Measurements from ENCODE around the gene MYH6. TPM values are rescaled to one million over a fixed set of nuclear protein-coding genes. Genes with fewer than 3 reads are reported as not detected.

MYH6 gene
- total RNA-seq, 1 experiment from 2014 or later: 0.07 TPM

GRCh38 chr14:23416801-23417200 is 8.7 kb upstream of the MYH6 start:
- Histone ChIP-seq H2AFZ (ENCODE audit: low read length) (no peak overlapping the region), H4K91ac (ENCODE audit: insufficient read length, low read depth, low read length) (no peak overlapping the region), H4K8ac (replicated peaks; ENCODE audit: insufficient read length, low read depth, low read length) (no peak overlapping the region), H3K79me1 (ENCODE audit: insufficient read depth, low read depth, low read length, poor library complexity, severe bottlenecking) (no peaks in the 10 kb centered on the region), H2BK12ac (ENCODE audit: insufficient read length, low read depth, low read length) (no peak overlapping the region), H3K4me1 (ENCODE audit: insufficient read depth, low read length) (no peaks in the 10 kb centered on the region), H3T11ph (ENCODE audit: low read length) (no peak overlapping the region), H2BK5ac (ENCODE audit: insufficient read length, low read length) (no peak overlapping the region), H3K9ac (ENCODE audit: extremely low read depth, insufficient read length, low read length) (no peak overlapping the region), H3K4me2 (ENCODE audit: insufficient read depth, insufficient read length, low read length) (no peak overlapping the region), H2AK5ac (ENCODE audit: insufficient read length, low read length) (no peak overlapping the region), H3K56ac (ENCODE audit: insufficient read length, low read depth, low read length) (no peak overlapping the region), H3K23ac (ENCODE audit: insufficient read length, low read depth, low read length) (no peak overlapping the region), H3K18ac (ENCODE audit: insufficient read length, low read depth, low read length) (no peak overlapping the region), H2BK15ac (ENCODE audit: low read depth, low read length) (no peak overlapping the region), H3K27me3 (ENCODE audit: insufficient read depth, low read length) (no peaks in the 10 kb centered on the region), H3K79me2 (ENCODE audit: insufficient read depth, low read length) (no peaks in the 10 kb centered on the region), H3K23me2 (ENCODE audit: insufficient read length, low read depth, low read length, poor library complexity, severe bottlenecking) (no peaks in the 10 kb centered on the region), H3K14ac (ENCODE audit: insufficient read depth, low read length) (no peak overlapping the region), H4K20me1 (ENCODE audit: control insufficient read depth, insufficient read depth, insufficient read length) (no peaks in the 10 kb centered on the region), H3K27ac (ENCODE audit: insufficient read length, low read depth, low read length) (no peak overlapping the region), H4K5ac (ENCODE audit: insufficient read length, low read depth, low read length) (no peak overlapping the region), H3K4ac (ENCODE audit: low read depth, low read length) (no peak overlapping the region), H3K9me3 (ENCODE audit: control insufficient read depth, low read depth, low read length) (no peaks in the 10 kb centered on the region), H2BK20ac (ENCODE audit: low read depth, low read length, poor library complexity, severe bottlenecking) (no peak overlapping the region), H2BK120ac (ENCODE audit: low read depth, low read length, poor library complexity, severe bottlenecking) (no peak overlapping the region)
- Mint-ChIP-seq H3K9me3 (peaks cover 0 to 3% of the 10 kb centered on the region in 2 experiments; a peak in 3 of 5 replicates), H3K4me3 (no peak overlapping the region), H3K4me1 (peaks cover 0 to 5% of the 10 kb centered on the region in 2 experiments; a peak in 3 of 4 replicates), H3K36me3 (ENCODE audit: insufficient read depth in 1 of 3, low read depth in 3 of 3) (no peaks in the 10 kb centered on the region), H3K27ac (no peak overlapping the region), H3K27me3 (ENCODE audit: low read depth) (peaks cover 40% of the 10 kb centered on the region)
- no CpG with 5 or more reads among the region's 11 CpGs for WGBS (ENCODE audit: extremely low coverage, insufficient read length, low lambda C conversion rate)
- TF ChIP-seq CTCF (conservative IDR thresholded peaks at IDR 0.05): no peak
- DNase-seq: no peak
